ENCODE measurements around the gene HARS1. TPM values are rescaled to one million over a fixed set of nuclear protein-coding genes. Genes with fewer than 3 reads are reported as not detected.

The HARS1 gene
- total and polyA plus RNA-seq, 2 of the 13 experiments (the other 11 are each of a cell fraction or from before 2014, with no cell fraction given), result 36.9 to 66.2 TPM

DNA sequence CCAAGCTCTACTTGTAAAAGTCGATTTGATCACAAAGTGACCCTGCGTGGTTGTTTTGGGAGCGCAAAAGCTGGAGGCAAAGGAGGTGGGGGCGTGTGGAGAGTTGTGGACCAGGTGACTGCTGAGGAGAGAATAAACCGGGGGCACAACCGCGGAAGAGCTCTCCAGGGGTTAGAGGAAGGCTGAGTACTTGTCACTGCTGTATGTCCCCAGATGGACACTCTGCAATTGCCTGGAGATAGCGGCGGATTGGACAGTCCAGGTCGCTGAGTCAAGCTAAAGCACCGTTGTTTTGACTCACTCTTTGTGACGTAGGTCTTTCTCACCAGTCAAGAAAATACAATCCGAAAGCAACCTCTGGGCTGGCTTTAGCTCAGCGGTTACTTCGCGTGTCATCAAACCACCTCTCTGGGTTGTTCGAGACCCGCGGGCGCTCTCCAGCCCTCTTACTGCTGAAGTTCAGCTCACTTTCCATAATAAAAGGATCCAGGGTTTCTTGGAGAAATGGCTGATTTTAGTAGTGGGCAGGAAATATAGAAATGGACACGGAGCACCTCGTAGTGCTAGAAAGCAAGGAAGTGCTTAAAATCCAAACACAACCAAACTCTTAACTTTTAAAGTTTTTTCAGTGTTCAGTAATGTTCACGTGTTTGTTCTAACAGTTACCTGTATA, 34.8 kb upstream of the HARS1 start (continued):
- TF ChIP-seq, protein P1, sequence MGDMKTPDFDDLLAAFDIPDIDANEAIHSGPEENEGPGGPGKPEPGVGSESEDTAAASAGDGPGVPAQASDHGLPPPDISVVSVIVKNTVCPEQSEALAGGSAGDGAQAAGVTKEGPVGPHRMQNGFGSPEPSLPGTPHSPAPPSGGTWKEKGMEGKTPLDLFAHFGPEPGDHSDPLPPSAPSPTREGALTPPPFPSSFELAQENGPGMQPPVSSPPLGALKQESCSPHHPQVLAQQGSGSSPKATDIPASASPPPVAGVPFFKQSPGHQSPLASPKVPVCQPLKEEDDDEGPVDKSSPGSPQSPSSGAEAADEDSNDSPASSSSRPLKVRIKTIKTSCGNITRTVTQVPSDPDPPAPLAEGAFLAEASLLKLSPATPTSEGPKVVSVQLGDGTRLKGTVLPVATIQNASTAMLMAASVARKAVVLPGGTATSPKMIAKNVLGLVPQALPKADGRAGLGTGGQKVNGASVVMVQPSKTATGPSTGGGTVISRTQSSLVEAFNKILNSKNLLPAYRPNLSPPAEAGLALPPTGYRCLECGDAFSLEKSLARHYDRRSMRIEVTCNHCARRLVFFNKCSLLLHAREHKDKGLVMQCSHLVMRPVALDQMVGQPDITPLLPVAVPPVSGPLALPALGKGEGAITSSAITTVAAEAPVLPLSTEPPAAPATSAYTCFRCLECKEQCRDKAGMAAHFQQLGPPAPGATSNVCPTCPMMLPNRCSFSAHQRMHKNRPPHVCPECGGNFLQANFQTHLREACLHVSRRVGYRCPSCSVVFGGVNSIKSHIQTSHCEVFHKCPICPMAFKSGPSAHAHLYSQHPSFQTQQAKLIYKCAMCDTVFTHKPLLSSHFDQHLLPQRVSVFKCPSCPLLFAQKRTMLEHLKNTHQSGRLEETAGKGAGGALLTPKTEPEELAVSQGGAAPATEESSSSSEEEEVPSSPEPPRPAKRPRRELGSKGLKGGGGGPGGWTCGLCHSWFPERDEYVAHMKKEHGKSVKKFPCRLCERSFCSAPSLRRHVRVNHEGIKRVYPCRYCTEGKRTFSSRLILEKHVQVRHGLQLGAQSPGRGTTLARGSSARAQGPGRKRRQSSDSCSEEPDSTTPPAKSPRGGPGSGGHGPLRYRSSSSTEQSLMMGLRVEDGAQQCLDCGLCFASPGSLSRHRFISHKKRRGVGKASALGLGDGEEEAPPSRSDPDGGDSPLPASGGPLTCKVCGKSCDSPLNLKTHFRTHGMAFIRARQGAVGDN (CRISPR knock-in tag; IDR thresholded peaks at IDR 0.05), result peak; percentile 16; the same call in 1 of the 2 replicates
- TF ChIP-seq MAFK (conservative IDR thresholded peaks at IDR 0.05 in 1 of 2, IDR thresholded peaks at IDR 0.05 in 1 of 2; ENCODE audit: low read length in 2 of 2), result peak; percentile 63 to 78
- peak; percentile 61 for TF ChIP-seq KDM3A (CRISPR knock-in tag; IDR thresholded peaks at IDR 0.05; ENCODE audit: low read depth)
- peak; percentile 76; the same call in 1 of the 2 replicates for TF ChIP-seq SALL1 (CRISPR knock-in tag; IDR thresholded peaks at IDR 0.05)
- TF ChIP-seq KLF16 (CRISPR knock-in tag; IDR thresholded peaks at IDR 0.05), result peak in 1 of 2 experiments; percentile 76; a peak in 1 of 4 replicates
- TF ChIP-seq, protein P2, sequence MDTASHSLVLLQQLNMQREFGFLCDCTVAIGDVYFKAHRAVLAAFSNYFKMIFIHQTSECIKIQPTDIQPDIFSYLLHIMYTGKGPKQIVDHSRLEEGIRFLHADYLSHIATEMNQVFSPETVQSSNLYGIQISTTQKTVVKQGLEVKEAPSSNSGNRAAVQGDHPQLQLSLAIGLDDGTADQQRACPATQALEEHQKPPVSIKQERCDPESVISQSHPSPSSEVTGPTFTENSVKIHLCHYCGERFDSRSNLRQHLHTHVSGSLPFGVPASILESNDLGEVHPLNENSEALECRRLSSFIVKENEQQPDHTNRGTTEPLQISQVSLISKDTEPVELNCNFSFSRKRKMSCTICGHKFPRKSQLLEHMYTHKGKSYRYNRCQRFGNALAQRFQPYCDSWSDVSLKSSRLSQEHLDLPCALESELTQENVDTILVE (CRISPR knock-in tag; IDR thresholded peaks at IDR 0.05), result peak; percentile 65
- TF ChIP-seq ZNF3 (CRISPR knock-in tag; IDR thresholded peaks at IDR 0.05), result peak; percentile 45; the same call in 1 of the 2 replicates
- peak; percentile 51; the same call in 1 of the 2 replicates for TF ChIP-seq HOXD1 (CRISPR knock-in tag; IDR thresholded peaks at IDR 0.05)
- TF ChIP-seq DNMT3B (CRISPR knock-in tag; conservative IDR thresholded peaks at IDR 0.05), result peak; percentile 78; the same call in 1 of the 2 replicates
- TF ChIP-seq, protein P3, sequence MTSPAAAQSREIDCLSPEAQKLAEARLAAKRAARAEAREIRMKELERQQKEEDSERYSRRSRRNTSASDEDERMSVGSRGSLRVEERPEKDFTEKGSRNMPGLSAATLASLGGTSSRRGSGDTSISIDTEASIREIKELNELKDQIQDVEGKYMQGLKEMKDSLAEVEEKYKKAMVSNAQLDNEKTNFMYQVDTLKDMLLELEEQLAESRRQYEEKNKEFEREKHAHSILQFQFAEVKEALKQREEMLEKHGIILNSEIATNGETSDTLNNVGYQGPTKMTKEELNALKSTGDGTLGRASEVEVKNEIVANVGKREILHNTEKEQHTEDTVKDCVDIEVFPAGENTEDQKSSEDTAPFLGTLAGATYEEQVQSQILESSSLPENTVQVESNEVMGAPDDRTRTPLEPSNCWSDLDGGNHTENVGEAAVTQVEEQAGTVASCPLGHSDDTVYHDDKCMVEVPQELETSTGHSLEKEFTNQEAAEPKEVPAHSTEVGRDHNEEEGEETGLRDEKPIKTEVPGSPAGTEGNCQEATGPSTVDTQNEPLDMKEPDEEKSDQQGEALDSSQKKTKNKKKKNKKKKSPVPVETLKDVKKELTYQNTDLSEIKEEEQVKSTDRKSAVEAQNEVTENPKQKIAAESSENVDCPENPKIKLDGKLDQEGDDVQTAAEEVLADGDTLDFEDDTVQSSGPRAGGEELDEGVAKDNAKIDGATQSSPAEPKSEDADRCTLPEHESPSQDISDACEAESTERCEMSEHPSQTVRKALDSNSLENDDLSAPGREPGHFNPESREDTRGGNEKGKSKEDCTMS (CRISPR knock-in tag; conservative IDR thresholded peaks at IDR 0.05), result 0 out of 2 replicates have a peak, but pooled peaks have one; percentile 42
- TF ChIP-seq HDAC6 (IDR thresholded peaks at IDR 0.05; ENCODE audit: low read depth, low read length), result no peak
- TF ChIP-seq, protein P4, sequence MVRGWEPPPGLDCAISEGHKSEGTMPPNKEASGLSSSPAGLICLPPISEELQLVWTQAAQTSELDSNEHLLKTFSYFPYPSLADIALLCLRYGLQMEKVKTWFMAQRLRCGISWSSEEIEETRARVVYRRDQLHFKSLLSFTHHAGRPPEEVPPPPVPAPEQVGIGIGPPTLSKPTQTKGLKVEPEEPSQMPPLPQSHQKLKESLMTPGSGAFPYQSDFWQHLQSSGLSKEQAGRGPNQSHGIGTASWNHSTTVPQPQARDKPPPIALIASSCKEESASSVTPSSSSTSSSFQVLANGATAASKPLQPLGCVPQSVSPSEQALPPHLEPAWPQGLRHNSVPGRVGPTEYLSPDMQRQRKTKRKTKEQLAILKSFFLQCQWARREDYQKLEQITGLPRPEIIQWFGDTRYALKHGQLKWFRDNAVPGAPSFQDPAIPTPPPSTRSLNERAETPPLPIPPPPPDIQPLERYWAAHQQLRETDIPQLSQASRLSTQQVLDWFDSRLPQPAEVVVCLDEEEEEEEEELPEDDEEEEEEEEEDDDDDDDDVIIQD (CRISPR knock-in tag; IDR thresholded peaks at IDR 0.05; ENCODE audit: low read depth), result 0 out of 2 replicates have a peak, but pooled peaks have one; percentile 45
- no peak for TF ChIP-seq TMF1 (CRISPR knock-in tag; IDR thresholded peaks at IDR 0.05; ENCODE audit: low read depth)
- peak; percentile 60; the same call in 1 of the 2 replicates for TF ChIP-seq FOXJ3 (CRISPR knock-in tag; IDR thresholded peaks at IDR 0.05; ENCODE audit: borderline replicate concordance)
- TF ChIP-seq, protein P5, sequence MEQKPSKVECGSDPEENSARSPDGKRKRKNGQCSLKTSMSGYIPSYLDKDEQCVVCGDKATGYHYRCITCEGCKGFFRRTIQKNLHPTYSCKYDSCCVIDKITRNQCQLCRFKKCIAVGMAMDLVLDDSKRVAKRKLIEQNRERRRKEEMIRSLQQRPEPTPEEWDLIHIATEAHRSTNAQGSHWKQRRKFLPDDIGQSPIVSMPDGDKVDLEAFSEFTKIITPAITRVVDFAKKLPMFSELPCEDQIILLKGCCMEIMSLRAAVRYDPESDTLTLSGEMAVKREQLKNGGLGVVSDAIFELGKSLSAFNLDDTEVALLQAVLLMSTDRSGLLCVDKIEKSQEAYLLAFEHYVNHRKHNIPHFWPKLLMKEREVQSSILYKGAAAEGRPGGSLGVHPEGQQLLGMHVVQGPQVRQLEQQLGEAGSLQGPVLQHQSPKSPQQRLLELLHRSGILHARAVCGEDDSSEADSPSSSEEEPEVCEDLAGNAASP (CRISPR knock-in tag; IDR thresholded peaks at IDR 0.05; ENCODE audit: borderline replicate concordance), result peak; percentile 49; the same call in 1 of the 2 replicates
- TF ChIP-seq ZNF337 (CRISPR knock-in tag; IDR thresholded peaks at IDR 0.05; ENCODE audit: borderline replicate concordance, low read depth), result peak; percentile 63; the same call in 1 of the 2 replicates
- peak; percentile 50; the same call in 1 of the 2 replicates for TF ChIP-seq SMAD3 (CRISPR knock-in tag; IDR thresholded peaks at IDR 0.05)
- peak; percentile 71; the same call in 1 of the 2 replicates for TF ChIP-seq ARNT2 (CRISPR knock-in tag; IDR thresholded peaks at IDR 0.05; ENCODE audit: low read depth)
